DOHH2 (cell line): Measurements from ENCODE around the gene TEX35.

Experiments used
- H3F3A ChIP-seq: fragments of 200-600 bp; sonication (generic), shearing (Covaris generic); 2 replicates; pipeline ENCODE4 v1.6.0; 2016; ENCODE audit warnings: antibody characterized with exemption, mild to moderate bottlenecking; ENCODE audit not compliant: control insufficient read depth, insufficient read depth
- H3K27ac ChIP-seq: fragments of 200-600 bp; sonication (generic); 2 replicates; pipeline ENCODE4 v1.5.1; 2014; ENCODE audit warnings: low read depth, mild to moderate bottlenecking, low read length, moderate library complexity
- H3K27me3 ChIP-seq: fragments of 200-600 bp; sonication (generic); 2 replicates; pipeline ENCODE4 v1.6.1; 2014; ENCODE audit warnings: mild to moderate bottlenecking, low read length, mixed read lengths; ENCODE audit not compliant: control insufficient read depth
- H3K36me3 ChIP-seq: fragments of 200-600 bp; sonication (generic); 2 replicates; pipeline ENCODE4 v1.6.1; 2014; ENCODE audit warnings: mild to moderate bottlenecking, low read length, moderate library complexity, mixed read lengths; ENCODE audit not compliant: control insufficient read depth
- H3K4me1 ChIP-seq: fragments of 200-600 bp; sonication (generic); 2 replicates; pipeline ENCODE4 v1.6.1; 2014; ENCODE audit warnings: mild to moderate bottlenecking, low read length, mixed read lengths; ENCODE audit not compliant: control insufficient read depth
- H3K4me2 ChIP-seq: fragments of 200-600 bp; sonication (generic); 2 replicates; pipeline ENCODE4 v1.6.0; 2014; ENCODE audit warnings: mild to moderate bottlenecking, low read length, moderate library complexity
- H3K4me3 ChIP-seq: fragments of 200-600 bp; sonication (generic); 2 replicates; pipeline ENCODE4 v1.5.1; 2014; ENCODE audit warnings: mild to moderate bottlenecking, low read length, mixed read lengths
- H3K79me2 ChIP-seq: fragments of 200-600 bp; sonication (generic); 2 replicates; pipeline ENCODE4 v1.6.1; 2014; ENCODE audit warnings: mild to moderate bottlenecking, low read length, mixed read lengths; ENCODE audit not compliant: control insufficient read depth
- H3K9me2 ChIP-seq: fragments of 200-600 bp; sonication (generic); replicated peaks from 2 replicates; pipeline ENCODE4 v1.6.1; 2014; ENCODE audit warnings: mild to moderate bottlenecking, low read length, mixed read lengths; ENCODE audit not compliant: control insufficient read depth
- H3K9me3 ChIP-seq: fragments of 200-600 bp; sonication (generic); 2 replicates; pipeline ENCODE4 v1.6.1; 2014; ENCODE audit warnings: antibody characterized with exemption, low read length, mixed read lengths; ENCODE audit not compliant: control insufficient read depth, insufficient read depth
- H4K20me1 ChIP-seq: fragments of 200-600 bp; sonication (generic); 2 replicates; pipeline ENCODE4 v1.6.0; 2014; ENCODE audit warnings: low read depth, mild to moderate bottlenecking, antibody characterized with exemption, low read length, moderate library complexity; ENCODE audit not compliant: control insufficient read depth, insufficient read depth
- CTCF ChIP-seq: fragments of 200-600 bp; sonication (generic); IDR thresholded peaks from one replicate; pipeline ENCODE4 v1.5.1; 2014; ENCODE audit warnings: antibody characterized with exemption, mild to moderate bottlenecking, low read depth, low read length; ENCODE audit not compliant: poor library complexity, severe bottlenecking
- EZH2phosphoT487 ChIP-seq: fragments of 200-600 bp; sonication (generic); IDR thresholded peaks from 2 replicates; pipeline ENCODE4 v1.6.1; 2017; ENCODE audit warnings: borderline replicate concordance, mild to moderate bottlenecking, antibody characterized with exemption, low read length, moderate library complexity, mixed read lengths

The TEX35 gene

GRCh38 chr1:178544531-178544930, 31.6 kb downstream of the TEX35 start:
- Histone ChIP-seq H3K4me2 (peak overlapping the region; percentile 98), H3K36me3 (peaks cover 53% of the 10 kb centered on the region), H3K79me2 (peaks cover 37% of the 10 kb centered on the region), H4K20me1 (no peaks in the 10 kb centered on the region), H3K27ac (peak overlapping the region; percentile 81), H3K9me3 (no peaks in the 10 kb centered on the region), H3K4me1 (peaks cover 43% of the 10 kb centered on the region), H3F3A (no peaks in the 10 kb centered on the region; the same call in 1 of the 2 replicates), H3K4me3 (peak overlapping the region; percentile 92), H3K27me3 (no peaks in the 10 kb centered on the region), H3K9me2 (no peaks in the 10 kb centered on the region)
- no peak for TF ChIP-seq CTCF

GRCh38 chr1:178548108-178548507, 35.2 kb downstream of the TEX35 start:
- Histone ChIP-seq H3K36me3 (peaks cover 65% of the 10 kb centered on the region), H3K9me2 (no peaks in the 10 kb centered on the region), H3K4me2 (no peak overlapping the region), H3K79me2 (peaks cover 34% of the 10 kb centered on the region), H3K9me3 (no peaks in the 10 kb centered on the region; the same call in 1 of the 2 replicates), H3K4me1 (peaks cover 31% of the 10 kb centered on the region), H3K4me3 (no peak overlapping the region), H3F3A (no peaks in the 10 kb centered on the region), H3K27ac (no peak overlapping the region), H3K27me3 (no peaks in the 10 kb centered on the region), H4K20me1 (no peaks in the 10 kb centered on the region)
- TF ChIP-seq EZH2phosphoT487 (no peak), CTCF (no peak)

- peaks cover 44% of the 10 kb centered on the region for H3K36me3 ChIP-seq
- H3K9me3 ChIP-seq = peaks cover 3% of the 10 kb centered on the region
- TF ChIP-seq EZH2phosphoT487 (no peak), CTCF (no peak)
- H3K79me2 ChIP-seq = 0 out of 2 replicates have a peak, but pooled peaks cover 2% of the 10 kb centered on the region
- H3K4me2 ChIP-seq = no peak overlapping the region
- no peaks in the 10 kb centered on the region for H3K9me2 ChIP-seq
- H3F3A ChIP-seq = no peaks in the 10 kb centered on the region
- H4K20me1 ChIP-seq = no peaks in the 10 kb centered on the region
- no peaks in the 10 kb centered on the region for H3K4me1 ChIP-seq
- no peak overlapping the region for H3K27ac ChIP-seq
- no peaks in the 10 kb centered on the region for H3K27me3 ChIP-seq
- no peak overlapping the region for H3K4me3 ChIP-seq
These were observed 38.4 kb downstream of the TEX35 start for GRCh38 chr1:178551307-178551706.
